Tibial nerve (tissue), 4 donors: ENCODE measurements around the gene TMEM171. TPM values are rescaled to one million over a fixed set of nuclear protein-coding genes. Genes with fewer than 3 reads are reported as not detected.

Experiments used
- DNase-seq, 2 donors: peaks; one replicate each; pipeline ENCODE4 v3.0.0-alpha.2; 2019; ENCODE audit warnings: low spot score in 2 of 2
- H3K27ac ChIP-seq, 4 donors: fragments of 200-600 bp; sonication (generic) in 3 of 4; one replicate each; pipeline ENCODE4 v1.5.1; 2017 to 2019; ENCODE audit warnings: mild to moderate bottlenecking in 1 of 4
- H3K27me3 ChIP-seq, 2 donors: fragments of 200-600 bp; sonication (generic) in 1 of 2; one replicate each; pipeline versions ENCODE4 v1.5.1 to v1.6.0; 2017 to 2019
- H3K36me3 ChIP-seq, 3 donors: fragments of 200-600 bp; sonication (generic); one replicate each; pipeline ENCODE4 v1.5.1; 2018 to 2019
- H3K4me1 ChIP-seq, 4 donors: fragments of 200-600 bp; sonication (generic) in 3 of 4; one replicate each; pipeline ENCODE4 v1.5.1; 2017 to 2019
- H3K4me3 ChIP-seq, 4 donors: fragments of 200-600 bp; sonication (generic) in 3 of 4; one replicate each; pipeline ENCODE4 v1.5.1; 2017 to 2019; ENCODE audit warnings: mild to moderate bottlenecking in 1 of 4, moderate library complexity in 1 of 4
- H3K9me3 ChIP-seq, 4 donors: fragments of 200-600 bp; sonication (generic) in 3 of 4; one replicate each; pipeline ENCODE4 v1.5.1; 2017 to 2019
- EP300 ChIP-seq, 2 donors: sonication (generic); formaldehyde crosslinking; IDR thresholded peaks; one replicate each; pipeline ENCODE4 v1.6.1; 2017; ENCODE audit warnings: antibody characterized with exemption in 2 of 2, mild to moderate bottlenecking in 1 of 2
- POLR2A ChIP-seq, 2 donors: fragments of 450-650 bp; IDR thresholded peaks; one replicate each; pipeline ENCODE4 v1.6.1; 2017; ENCODE audit warnings: antibody characterized with exemption in 2 of 2, mild to moderate bottlenecking in 2 of 2, moderate library complexity in 2 of 2
- WGBS, 2 donors: methylation state at CpG; one replicate each; pipeline ENCODE4 v1.1.5; 2018; 5-methylcytosine and 5-hydroxymethylcytosine counted together
- total RNA-seq, 4 donors: library from RNA; depleted of rRNA; stranded (reverse); fragments of >200 nt; gene quantifications; one replicate each; pipeline ENCODE4 v1.1.0, GENCODE V29; 2016
- TF ChIP-seq, protein P1 (sequence below), 5 experiments: fragments of 200-600 bp in 3 of 5; fragments of 450-650 bp in 2 of 5; sonication (generic) in 3 of 5; IDR thresholded peaks; one replicate each; pipeline ENCODE4 v1.5.1; 2016 to 2019; ENCODE audit warnings: antibody characterized with exemption in 5 of 5, mild to moderate bottlenecking in 3 of 5, moderate library complexity in 2 of 5

The TMEM171 gene
- total RNA-seq, 4 donors from 2014 or later: 0.66 to 0.90 TPM; not detected in 2

DNA sequence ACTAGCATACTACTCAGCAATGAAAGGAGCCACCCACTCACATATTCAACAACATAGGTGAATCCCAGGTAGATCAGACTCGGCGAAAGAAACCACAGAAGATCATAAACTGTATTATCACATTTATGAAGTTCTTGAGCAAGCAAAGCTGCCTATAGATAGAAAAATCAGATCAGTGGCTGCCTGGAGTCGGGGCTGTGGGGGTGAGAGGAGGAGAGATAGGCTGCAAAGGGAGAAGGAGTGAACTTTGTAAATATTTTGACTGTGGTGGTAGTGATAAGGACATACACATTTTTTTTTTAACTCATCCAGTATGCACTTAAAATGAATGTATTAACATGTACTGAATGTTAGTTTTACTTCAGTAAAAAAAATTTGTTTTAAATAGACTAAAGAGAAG is 29.2 kb downstream of the TMEM171 start:
- no peak overlapping the region for H3K4me3 ChIP-seq
- H3K4me1 ChIP-seq: no peaks in the 10 kb centered on the region
- no peaks in the 10 kb centered on the region for H3K27me3 ChIP-seq
- WGBS, 2 donors: 55 to 56% methylated on average over 3 of the region's 3 CpGs
- no peak overlapping the region for H3K27ac ChIP-seq
- H3K36me3 ChIP-seq: no peaks in the 10 kb centered on the region
- no peaks in the 10 kb centered on the region for H3K9me3 ChIP-seq
- TF ChIP-seq, protein P1, sequence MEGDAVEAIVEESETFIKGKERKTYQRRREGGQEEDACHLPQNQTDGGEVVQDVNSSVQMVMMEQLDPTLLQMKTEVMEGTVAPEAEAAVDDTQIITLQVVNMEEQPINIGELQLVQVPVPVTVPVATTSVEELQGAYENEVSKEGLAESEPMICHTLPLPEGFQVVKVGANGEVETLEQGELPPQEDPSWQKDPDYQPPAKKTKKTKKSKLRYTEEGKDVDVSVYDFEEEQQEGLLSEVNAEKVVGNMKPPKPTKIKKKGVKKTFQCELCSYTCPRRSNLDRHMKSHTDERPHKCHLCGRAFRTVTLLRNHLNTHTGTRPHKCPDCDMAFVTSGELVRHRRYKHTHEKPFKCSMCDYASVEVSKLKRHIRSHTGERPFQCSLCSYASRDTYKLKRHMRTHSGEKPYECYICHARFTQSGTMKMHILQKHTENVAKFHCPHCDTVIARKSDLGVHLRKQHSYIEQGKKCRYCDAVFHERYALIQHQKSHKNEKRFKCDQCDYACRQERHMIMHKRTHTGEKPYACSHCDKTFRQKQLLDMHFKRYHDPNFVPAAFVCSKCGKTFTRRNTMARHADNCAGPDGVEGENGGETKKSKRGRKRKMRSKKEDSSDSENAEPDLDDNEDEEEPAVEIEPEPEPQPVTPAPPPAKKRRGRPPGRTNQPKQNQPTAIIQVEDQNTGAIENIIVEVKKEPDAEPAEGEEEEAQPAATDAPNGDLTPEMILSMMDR (IDR thresholded peaks at IDR 0.05): no peak
- no peak for TF ChIP-seq EP300 (IDR thresholded peaks at IDR 0.05)
- no peak for TF ChIP-seq POLR2A (IDR thresholded peaks at IDR 0.05)
- no peak for DNase-seq

DNA sequence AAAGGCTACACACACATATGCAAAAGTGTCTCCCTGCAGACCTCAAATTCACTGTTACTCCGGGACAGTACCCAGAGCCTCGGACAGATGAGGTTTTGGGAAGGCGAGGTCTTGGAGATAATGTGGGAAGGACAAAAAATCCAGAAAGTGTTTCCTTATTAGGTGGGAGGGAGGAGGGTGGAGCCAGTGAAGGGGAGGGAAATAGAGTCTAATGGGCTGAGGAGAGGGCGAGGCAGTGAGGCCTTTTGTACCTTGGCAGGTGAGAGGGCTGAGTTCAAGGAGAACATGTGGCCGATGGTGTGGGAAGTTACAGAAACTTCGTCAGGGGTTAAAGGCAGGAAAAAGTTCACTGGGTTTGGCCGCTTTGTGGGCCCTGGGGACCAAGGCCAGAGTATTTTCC is 30.5 kb downstream of the TMEM171 start:
- WGBS, 2 donors: 60 to 78% methylated on average over 7 of the region's 7 CpGs

DNA sequence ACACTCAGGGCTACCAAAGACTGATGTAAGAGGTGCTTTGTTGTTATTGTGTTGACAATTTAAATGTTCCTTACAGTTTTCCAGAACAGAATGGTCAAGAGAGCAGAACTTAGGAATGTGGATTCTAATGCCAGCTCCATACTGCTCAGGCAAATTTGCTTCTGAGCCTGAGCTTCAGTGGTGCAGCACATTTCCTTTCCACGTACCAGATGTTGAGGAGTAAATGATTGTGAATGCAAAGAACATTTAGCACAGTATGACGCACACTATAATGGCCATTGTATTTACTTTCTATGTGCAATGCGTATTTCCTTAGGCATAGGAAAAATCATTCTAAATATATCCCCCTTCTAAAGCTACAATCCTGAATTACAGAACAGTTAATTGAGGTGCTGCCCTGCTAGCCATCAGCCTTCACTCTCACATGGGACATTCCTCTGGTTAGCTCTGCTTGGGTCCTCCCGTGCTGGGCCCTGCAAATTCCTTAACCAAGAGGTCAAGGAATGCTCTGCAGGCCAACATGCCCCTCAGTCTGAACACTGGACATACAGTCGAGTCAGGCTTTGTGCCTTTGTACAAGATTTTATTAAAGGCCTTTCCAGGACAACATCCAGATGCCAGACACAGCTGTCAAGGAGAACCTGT is 31.5 kb downstream of the TMEM171 start:
- no peaks in the 10 kb centered on the region for H3K9me3 ChIP-seq
- TF ChIP-seq, protein P1 (IDR thresholded peaks at IDR 0.05): no peak
- TF ChIP-seq EP300 (IDR thresholded peaks at IDR 0.05) (no peak), POLR2A (IDR thresholded peaks at IDR 0.05) (no peak)
- H3K4me1 ChIP-seq: no peaks in the 10 kb centered on the region
- WGBS, 2 donors: 44 to 56% methylated on average over 5 of the region's 5 CpGs
- H3K27me3 ChIP-seq: no peaks in the 10 kb centered on the region
- no peak for DNase-seq
- H3K27ac ChIP-seq: no peak overlapping the region
- no peaks in the 10 kb centered on the region for H3K36me3 ChIP-seq
- no peak overlapping the region for H3K4me3 ChIP-seq

More for the DNA sequence above, 30.5 kb downstream of the TMEM171 start:
- H3K4me1 ChIP-seq: no peaks in the 10 kb centered on the region
- H3K4me3 ChIP-seq: no peak overlapping the region
- no peak overlapping the region for H3K27ac ChIP-seq
- H3K27me3 ChIP-seq: no peaks in the 10 kb centered on the region
- no peak for TF ChIP-seq EP300 (IDR thresholded peaks at IDR 0.05)
- TF ChIP-seq, protein P1 (IDR thresholded peaks at IDR 0.05): no peak
- no peak for TF ChIP-seq POLR2A (IDR thresholded peaks at IDR 0.05)
- no peak for DNase-seq
- no peaks in the 10 kb centered on the region for H3K36me3 ChIP-seq
- no peaks in the 10 kb centered on the region for H3K9me3 ChIP-seq

DNA sequence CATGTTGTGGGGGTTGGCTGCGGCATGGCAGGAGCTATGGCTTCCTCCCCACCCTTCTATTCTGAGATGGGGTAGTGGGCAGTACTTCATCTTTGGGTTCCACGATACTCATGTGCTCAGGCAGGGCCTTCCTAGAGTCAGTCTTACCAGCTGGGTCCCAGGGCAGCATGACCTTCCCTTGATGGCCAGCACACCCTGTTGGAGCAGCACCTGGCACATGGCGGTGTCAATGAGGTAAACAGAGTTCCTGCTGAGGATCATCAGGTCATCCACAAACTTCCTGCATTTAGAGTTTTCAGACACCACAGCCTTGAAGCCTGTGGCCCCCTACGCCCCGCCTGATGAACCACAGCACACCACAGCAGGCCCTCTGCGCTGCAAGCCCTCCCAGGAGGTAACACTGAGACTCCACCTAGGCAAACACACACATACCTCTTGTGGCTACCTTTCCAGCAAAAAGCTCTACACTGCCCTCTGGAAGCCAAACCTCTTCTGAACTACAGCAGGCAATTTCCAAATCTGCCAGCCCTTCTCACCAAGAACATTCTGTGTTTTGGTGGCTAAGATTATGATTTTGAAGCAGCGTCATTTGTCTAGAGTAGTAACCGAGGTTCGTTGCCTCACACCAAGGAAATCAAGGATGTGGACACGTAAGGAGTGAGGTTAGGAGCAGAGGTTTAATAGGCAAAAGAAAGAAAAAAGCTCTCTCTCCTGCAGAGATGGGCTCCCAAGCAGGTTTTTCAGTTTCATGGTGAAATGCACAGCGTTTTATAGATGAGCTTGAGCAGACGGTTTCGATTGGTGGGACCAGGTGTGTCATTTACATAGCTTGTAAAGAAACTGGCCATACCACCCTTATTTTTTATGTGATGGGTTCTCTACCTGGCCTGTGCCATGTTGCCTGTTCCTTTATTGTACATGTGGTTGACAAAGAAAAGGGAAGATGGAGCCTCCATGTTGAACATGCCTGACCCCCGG is 32.3 kb downstream of the TMEM171 start:
- no peaks in the 10 kb centered on the region for H3K36me3 ChIP-seq
- no peaks in the 10 kb centered on the region for H3K4me1 ChIP-seq
- no peaks in the 10 kb centered on the region for H3K27me3 ChIP-seq
- H3K27ac ChIP-seq: no peak overlapping the region
- DNase-seq: no peak
- TF ChIP-seq POLR2A (IDR thresholded peaks at IDR 0.05) (no peak), EP300 (IDR thresholded peaks at IDR 0.05) (no peak)
- TF ChIP-seq, protein P1 (IDR thresholded peaks at IDR 0.05): no peak
- 81 to 86% methylated on average over 13 to 14 of the region's 14 CpGs for WGBS, 2 donors
- no peak overlapping the region for H3K4me3 ChIP-seq
- H3K9me3 ChIP-seq: no peaks in the 10 kb centered on the region

DNA sequence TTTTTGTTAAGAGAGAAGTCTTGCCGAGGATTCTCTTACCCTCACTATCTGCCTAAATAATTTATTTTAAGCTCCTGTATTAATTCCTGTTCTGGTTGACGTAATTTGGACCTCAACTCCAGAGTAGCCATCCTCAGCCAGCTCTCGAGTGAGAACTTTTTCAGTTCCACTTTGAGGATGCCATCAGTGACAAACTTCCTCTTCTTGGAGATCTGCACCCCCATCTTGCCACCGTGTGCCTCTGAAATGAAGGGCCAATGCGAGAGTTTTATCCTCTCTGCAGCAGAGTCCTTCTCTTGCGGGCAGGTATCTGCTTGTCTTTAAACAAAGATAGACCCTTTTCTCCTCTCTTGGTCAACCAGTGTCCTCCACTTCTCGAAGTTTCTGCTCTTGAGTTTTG is 33.1 kb downstream of the TMEM171 start:
- WGBS, 2 donors: 72 to 80% methylated on average over 7 of the region's 7 CpGs
- H3K4me3 ChIP-seq: no peak overlapping the region

More for the DNA sequence above, 33.1 kb downstream of the TMEM171 start:
- TF ChIP-seq EP300 (IDR thresholded peaks at IDR 0.05) (no peak), POLR2A (IDR thresholded peaks at IDR 0.05) (no peak)
- TF ChIP-seq, protein P1 (IDR thresholded peaks at IDR 0.05): no peak
- H3K27ac ChIP-seq: no peak overlapping the region
- H3K27me3 ChIP-seq: no peaks in the 10 kb centered on the region
- no peaks in the 10 kb centered on the region for H3K9me3 ChIP-seq
- no peak for DNase-seq
- no peaks in the 10 kb centered on the region for H3K36me3 ChIP-seq
- H3K4me1 ChIP-seq: no peaks in the 10 kb centered on the region
